Transverse colon (tissue), 3 donors: Measurements from ENCODE around the gene GATC.

Experiments
- EP300 ChIP-seq: sonication (generic); formaldehyde crosslinking; IDR thresholded peaks from one replicate; pipeline ENCODE4 v1.6.1; 2017; ENCODE audit warnings: antibody characterized with exemption, low read depth
- TF ChIP-seq, protein P1 (sequence below), 5 experiments: fragments of 200-600 bp in 3 of 5; fragments of 450-650 bp in 2 of 5; sonication (generic) in 3 of 5; IDR thresholded peaks; 1 replicate in 2 of 5; 2 replicates in 3 of 5; pipeline ENCODE4 v1.5.1; 2016 to 2017; ENCODE audit warnings: antibody characterized with exemption in 5 of 5, inconsistent platforms in 3 of 5, mild to moderate bottlenecking in 2 of 5, moderate library complexity in 1 of 5

DNA sequence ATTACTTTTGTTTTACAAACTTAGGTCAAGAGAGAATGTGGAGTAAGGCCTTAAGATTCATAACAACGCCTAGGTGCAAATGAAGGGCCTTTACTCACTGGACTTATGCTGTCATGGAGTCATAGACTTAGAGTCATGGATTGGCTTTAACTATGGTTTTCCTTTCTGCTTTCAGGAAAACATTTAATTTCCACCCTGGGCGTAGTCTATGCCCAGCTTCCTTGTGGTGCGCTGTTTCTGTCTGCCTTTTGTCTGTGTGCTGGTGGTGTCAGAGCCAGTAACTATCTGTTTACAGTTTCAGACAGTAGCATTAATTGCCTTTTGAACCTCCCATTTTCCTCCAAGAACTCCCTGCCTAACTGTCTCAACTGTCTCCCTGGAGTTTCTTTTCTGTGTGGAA is 40.2 kb upstream of the GATC start:
- TF ChIP-seq, protein P1, sequence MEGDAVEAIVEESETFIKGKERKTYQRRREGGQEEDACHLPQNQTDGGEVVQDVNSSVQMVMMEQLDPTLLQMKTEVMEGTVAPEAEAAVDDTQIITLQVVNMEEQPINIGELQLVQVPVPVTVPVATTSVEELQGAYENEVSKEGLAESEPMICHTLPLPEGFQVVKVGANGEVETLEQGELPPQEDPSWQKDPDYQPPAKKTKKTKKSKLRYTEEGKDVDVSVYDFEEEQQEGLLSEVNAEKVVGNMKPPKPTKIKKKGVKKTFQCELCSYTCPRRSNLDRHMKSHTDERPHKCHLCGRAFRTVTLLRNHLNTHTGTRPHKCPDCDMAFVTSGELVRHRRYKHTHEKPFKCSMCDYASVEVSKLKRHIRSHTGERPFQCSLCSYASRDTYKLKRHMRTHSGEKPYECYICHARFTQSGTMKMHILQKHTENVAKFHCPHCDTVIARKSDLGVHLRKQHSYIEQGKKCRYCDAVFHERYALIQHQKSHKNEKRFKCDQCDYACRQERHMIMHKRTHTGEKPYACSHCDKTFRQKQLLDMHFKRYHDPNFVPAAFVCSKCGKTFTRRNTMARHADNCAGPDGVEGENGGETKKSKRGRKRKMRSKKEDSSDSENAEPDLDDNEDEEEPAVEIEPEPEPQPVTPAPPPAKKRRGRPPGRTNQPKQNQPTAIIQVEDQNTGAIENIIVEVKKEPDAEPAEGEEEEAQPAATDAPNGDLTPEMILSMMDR (IDR thresholded peaks at IDR 0.05): no peak
- TF ChIP-seq EP300: no peak
